Stimulated activated CD8-positive, alpha-beta memory T cell treated with anti-CD3 and anti-CD28 coated beads, Interleukin-7, amount 100 ng/mL, for 1 hour (primary cell): ENCODE measurements around the gene TRA2B.
A peak's percentile ranks its signal among the peaks of the same experiment; 100 is the strongest.

ENCODE experiments used
- DNase-seq, 2 donors: peaks; one replicate each; pipeline ENCODE4 v3.0.0-alpha.2; 2020; ENCODE audit warnings: low read depth in 2 of 2

Gene TRA2B

DNA sequence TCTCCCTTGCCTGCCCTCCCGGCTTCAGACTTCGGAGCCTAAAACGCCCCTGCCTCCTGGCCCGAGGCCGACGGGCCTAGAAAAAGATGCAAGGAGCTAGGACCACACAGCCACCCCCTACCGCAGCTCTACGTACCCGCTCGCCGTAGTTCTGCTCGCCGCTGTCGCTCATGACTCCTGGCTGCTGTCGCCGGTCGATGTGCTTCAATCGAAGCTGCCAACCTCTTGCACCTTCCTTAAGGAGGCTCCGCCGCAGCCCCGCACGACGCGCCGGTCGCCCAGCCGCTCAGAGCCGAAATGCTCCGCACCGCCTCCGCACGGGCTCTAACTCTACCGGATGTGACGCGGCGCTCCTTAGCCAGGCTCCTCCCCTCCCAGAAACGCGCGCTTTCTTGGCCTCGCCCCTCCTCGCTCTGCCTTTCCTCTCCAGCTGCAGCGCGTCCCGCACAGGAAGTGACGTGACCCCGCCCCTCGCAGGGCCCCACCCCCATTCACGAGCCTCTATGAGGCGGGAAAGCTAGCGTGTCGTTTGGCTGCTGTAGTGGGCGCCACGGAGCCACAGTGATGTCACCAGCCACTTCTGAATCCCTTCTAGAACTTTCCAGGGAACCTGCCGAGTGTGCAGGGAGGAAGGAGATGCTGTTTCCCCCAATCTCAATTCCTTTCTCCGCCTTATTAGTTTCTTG is at the start of gene TRA2B:
TSS of gene TRA2B (minus strand) at position 326 of the 686 bp plus-strand sequence. CDS start at position 172, 154 bp downstream.
- DNase-seq, result peak; percentile 97

DNA sequence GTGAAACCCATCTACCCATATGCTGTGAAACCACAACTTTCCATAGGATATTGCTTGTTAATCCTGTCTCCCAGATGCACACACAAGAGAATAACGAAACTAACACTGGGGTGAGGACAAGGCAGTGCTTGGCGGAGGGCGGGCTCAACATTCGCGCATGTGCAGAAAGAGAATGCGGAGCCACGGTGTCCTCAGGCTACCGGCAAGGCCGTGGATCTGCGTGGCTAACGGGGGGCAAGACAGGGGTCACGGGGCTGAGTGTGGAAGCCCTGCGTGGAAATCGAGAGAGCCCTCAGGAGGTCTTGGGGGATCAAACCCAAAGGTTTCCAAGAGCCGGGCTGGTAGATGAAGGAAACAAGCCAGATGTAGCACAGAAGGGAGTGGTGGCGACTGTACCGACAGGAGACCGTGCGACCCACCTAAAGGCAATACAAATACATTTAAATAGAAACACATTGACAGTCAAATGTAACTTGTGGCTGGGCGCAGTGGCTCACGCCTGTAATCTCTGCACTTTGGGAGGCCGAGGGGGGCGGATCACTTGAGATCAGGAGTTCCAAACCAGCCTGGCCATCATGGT is 48.5 kb upstream of the TRA2B start:
- no peak for DNase-seq

DNA sequence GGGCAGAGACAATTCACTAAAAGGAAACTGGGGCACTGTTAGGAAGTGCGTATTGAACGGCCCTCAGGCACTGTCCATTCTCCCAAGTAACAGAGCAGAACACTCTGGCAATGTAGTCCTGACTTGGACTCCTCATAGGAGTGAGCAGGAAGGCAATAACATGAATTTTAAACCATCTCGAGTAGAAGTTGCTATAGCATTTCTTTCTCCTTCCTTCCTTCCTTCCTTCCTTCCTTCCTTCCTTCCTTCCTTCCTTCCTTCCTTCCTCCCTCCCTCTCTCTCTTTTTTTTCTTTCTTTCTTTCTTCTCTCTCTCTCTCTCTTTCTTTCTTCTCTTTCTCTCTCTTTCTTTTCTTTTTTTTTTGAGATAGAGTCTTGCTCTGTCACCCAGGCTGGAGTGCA is 46.4 kb upstream of the TRA2B start:
- no peak for DNase-seq

DNA sequence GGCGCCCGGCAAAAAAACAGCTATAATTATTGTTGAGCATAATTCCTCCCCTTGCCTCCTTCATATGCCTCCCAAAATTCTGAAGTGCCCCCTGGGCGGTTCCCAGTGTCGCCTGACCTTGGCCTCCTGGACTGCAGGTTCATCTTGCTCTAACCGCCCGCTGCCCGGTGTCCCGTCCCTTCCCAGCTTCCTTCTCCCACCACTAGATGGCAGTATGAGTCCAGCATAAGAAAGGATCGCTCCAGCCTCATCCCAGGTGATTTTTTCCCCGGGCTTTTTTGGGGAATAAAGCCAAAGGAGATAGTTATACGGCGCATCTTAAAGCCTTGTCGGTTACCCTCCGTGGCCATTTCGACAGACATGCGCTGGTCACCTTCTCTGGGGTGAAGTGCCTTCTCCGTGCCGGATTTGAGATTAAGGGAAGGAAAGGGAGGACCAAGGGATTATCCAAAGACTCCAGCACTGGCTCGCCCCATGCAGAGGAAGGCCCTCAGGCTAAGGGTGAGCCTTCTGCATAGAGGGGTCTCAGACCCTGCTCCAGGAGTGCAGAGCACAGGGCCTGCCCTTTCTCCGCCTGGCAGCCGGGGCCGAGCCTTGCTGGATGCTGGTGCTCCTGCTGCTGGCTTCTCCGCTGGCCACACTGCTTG is 45.8 kb upstream of the TRA2B start:
- peak in 1 of 2 donors; percentile 27 for DNase-seq

DNA sequence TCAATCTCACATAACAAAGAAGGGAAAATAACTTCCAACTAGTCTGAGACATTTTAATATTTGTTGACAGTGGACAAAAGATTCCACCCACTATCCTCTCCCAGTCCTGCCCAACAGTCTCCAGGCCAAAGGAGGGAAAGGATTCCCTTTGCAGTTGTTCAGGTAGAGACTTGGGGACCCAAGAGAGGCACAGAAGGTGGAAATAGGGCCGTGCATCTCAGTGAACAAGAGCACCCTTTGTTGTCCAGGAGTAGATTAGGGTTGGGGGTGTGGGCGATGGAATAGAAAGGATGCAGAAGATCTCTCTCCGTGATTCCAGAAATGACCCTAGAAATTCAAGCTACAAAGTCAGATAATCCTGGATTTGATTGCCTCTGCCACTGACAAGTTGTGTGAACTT is 44.8 kb upstream of the TRA2B start:
- DNase-seq, result no peak

DNA sequence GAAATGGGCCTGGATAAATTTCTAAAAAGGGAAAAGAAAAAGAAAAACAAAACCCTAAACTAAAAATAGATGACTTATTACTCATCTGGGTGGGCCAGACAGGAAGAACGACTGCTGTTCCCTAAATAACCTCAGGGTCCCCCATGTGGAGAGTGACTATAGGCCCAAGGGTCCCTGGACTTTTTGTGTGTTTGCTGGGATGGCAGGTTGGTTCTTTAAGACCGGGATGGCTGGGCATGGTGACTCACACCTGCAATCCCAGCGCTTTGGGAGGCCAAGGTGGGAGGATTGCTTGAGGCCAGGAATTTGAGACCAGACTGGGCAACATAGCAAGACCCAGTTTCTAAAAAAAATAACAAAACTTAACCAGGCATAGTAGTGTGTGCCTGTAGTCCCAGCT is 43.8 kb upstream of the TRA2B start:
- no peak for DNase-seq

DNA sequence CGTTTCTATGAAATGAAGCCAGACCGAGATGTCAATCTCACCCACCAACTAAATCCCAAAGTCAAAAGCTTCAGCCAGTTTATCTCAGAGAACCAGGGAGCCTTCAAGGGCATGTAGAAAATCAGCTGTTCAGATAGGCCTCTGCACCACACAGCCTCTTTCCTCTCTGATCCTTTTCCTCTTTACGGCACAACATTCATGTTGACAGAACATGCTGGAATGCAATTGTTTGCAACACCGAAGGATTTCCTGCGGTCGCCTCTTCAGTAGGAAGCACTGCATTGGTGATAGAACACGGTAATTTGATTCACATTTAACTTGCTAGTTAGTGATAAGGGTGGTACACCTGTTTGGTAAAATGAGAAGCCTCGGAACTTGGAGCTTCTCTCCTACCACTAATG is 41.9 kb upstream of the TRA2B start:
- DNase-seq, result no peak

DNA sequence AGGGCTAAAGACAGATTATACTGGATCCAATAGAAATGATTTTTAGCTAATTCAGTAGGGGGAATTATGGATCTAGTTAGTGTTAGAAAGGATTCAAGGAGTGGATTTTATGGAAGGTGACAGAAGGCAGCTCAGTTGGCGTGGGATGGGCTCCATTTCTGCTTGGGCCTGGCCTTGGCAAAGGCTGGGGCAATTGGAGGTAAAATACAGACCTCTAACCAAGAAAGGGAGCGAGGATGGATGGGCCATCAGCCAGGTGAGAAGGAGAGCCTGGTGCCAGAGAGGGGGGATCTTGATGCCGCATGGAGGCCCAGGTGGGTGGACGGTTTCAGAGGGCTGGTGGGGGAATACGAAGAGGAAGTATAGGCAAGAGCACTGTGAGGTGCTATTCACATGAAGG is 40.7 kb upstream of the TRA2B start:
- DNase-seq, result no peak

DNA sequence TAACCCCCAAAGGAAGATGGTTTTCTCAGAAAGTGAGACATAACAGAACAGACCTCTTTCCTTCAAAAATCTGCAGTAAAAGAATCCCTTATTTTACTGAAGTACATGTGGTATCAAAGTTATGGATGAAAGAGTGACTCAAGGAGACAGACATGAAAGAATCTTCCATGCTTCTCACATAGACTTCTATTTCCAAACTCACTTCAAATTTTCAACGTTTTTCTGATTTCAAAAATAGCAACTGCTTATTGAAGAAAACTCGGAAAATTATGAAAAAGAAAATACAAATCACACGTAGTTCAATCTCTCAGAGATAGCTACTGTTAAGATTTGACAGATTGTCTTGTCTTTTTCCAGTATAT is 39.8 kb upstream of the TRA2B start:
- no peak for DNase-seq

DNA sequence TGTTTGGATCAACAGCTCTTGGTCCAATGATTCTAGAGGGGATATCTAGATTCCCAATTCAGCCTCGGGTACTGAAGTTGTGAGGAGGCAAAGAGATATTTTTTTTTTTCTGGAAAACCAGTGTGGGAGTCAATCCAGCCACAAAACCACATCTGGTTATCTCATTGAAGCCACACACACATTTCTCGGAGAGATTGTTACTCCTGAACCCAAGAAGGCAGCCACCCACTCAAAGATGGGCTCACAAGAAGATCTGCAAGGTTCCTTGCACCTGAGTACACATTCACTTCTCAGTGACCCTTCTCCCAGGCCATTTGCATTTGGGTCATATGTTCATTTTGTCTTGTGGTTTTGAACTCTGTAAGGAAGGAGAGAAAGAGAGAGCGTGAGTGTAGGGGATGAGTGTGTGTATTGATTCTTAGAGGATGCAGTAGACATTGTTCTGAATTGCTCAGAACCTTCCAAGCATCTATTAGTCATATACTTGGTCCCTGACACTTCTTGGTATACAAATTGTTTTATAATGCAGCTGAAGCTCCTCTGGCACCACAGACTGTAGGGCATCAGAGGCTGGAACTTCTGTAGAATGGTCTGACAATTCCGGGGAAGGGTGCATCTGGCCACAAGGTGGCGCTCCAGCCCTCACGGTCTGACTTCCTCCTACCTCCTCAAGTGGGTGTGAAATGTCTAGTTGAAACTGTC is 39.3 kb upstream of the TRA2B start:
- DNase-seq, result peak; percentile 63 to 75

DNA sequence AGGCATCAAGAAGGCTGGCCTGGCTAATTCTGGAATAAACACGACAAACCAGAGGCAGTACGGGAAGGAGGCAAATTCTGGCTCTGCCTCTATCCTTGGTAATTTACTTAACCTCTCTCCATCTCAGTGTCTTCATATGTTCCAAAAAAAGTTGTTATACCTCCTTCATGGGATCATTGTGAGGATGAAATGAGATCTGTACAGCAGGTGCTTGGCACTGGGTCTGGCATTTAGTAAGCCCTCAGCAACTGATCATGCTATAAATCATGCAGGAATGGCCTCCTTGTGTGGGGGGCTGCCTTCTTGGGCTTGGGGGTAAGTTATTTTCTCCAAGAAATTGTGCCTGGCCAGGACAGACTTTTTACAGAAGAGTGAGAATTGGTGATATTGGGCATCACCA is 38.3 kb upstream of the TRA2B start:
- DNase-seq, result no peak

DNA sequence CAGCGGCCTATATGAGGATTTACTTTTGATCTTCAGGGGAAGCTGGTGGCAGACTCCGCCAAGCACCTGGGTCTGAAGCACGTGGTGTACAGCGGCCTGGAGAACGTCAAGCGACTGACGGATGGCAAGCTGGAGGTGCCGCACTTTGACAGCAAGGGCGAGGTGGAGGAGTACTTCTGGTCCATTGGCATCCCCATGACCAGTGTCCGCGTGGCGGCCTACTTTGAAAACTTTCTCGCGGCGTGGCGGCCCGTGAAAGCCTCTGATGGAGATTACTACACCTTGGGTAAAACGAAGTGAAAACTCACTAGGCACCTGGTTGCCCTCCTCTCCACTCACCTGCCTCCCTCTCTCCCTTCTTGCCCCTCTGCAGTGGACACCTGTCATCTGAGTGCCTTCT is 33.8 kb upstream of the TRA2B start:
- DNase-seq, result no peak

DNA sequence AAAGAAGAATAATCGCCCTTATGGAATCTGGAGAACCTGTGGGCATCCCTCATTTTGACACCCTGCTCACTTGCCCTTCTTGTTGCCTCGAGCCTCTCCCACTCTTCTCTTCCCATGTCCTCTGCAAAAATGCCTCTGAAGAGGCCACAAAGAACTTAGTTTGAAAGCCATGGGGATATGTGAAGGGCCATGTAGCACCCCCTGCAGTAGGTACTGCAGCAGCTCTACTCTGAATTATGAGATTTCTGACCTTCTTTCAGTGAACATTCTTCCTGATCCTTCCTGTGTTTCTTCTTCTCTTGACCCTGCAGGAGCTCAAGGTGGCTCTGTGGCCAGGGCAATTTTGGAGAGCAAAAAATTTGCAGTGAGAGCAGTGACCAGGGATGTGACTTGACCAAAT is 30.4 kb upstream of the TRA2B start:
- no peak for DNase-seq

DNA sequence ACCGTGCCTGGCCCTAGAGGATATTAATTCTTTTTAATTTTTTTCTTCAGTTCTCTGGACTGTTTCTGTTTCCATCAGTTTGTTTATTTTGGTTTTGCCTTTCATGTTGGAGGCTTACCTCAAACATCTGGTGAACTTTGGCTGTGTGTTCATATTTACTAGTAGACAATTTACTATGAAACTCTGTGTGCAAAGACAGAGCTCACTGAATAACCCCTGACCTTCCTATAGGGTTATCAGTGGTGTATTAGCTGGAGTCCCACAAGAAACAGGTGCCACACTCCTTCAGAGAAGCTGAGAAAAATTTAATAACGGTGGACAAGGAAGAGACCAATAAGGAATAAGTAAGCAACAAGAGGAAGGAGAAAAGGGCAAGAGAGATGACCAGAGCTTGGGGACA is 28.8 kb upstream of the TRA2B start:
- DNase-seq, result no peak

DNA sequence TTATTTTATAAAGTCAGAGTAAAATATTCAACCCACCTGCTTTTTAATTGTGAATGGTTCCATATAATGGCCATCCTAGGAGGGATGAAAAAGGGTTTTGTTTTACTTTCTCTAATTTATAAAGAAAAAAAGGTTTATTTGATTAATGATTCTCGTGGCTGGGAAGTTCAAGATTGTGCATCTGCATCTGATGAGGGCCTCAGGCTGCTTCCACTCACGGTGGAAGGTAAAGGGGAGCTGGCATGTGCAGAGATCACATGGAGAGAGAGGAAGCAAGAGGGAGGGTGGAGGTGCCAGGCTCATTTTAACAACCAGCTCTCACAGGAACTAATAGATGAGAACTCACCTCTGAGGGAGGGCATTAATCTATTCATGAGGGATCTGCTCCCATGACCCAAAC is 27.7 kb upstream of the TRA2B start:
- no peak for DNase-seq

DNA sequence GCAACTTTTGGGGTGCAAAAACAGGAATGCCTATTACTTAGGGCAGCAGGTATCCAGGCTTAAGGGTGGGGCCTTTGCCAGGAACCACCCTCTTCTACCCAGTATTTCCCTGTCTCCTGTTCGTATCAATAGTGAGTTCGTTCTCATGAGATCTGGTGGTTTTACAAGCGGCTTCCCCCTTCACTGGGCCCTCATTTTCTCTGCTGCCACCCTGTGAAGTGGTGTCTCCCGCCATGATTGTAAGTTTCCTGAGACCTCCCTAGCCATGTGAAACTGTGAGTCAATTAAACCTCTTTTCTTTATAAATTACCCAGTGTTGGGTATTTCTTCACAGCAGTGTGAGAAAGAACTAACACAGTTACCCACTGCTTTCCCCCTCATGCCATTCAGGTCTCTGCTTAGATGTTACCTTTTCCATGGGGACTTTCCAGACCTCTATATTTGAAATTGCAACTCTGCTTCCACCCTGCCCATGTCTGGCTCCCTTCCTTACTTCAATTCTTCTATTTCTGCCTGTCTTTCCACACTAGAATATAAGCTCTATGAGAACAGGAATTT is 23.9 kb upstream of the TRA2B start:
- no peak for DNase-seq

DNA sequence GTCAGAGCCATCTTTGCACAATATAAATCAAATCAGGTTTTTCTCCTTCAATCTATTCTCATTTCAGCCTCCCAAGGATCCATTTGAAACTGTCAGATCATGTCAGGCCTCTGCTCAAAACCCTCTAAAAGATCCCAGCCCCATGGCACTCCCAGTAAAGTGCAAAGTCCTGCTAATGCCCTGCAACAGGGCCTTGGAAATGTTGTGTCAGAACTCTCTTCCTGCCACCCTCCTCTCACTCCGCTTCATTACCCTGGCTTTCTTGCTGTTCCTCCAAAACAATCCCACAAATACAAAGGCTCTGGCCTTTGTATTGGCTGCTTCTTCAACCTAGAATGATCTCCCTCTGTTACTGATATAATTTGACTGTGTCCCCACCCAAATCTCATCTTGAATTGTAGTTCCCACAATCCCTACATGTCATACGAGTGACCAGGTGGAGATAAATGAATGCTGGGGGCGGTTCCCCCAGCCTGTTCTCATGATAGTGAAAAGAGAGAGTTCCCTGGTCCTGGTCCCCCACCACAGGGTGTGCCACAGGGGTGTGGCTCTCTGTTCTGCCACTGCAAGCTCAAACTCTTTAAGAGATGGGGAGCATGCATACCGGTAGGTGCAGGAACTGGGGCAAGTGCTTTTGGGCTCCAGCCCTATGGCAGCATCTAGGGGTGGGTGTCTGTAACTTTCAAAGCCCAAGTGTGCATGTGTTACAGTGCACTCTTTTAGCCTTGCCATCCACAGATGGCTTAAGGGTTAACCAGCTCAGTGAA is 22.9 kb upstream of the TRA2B start:
- DNase-seq, result no peak

DNA sequence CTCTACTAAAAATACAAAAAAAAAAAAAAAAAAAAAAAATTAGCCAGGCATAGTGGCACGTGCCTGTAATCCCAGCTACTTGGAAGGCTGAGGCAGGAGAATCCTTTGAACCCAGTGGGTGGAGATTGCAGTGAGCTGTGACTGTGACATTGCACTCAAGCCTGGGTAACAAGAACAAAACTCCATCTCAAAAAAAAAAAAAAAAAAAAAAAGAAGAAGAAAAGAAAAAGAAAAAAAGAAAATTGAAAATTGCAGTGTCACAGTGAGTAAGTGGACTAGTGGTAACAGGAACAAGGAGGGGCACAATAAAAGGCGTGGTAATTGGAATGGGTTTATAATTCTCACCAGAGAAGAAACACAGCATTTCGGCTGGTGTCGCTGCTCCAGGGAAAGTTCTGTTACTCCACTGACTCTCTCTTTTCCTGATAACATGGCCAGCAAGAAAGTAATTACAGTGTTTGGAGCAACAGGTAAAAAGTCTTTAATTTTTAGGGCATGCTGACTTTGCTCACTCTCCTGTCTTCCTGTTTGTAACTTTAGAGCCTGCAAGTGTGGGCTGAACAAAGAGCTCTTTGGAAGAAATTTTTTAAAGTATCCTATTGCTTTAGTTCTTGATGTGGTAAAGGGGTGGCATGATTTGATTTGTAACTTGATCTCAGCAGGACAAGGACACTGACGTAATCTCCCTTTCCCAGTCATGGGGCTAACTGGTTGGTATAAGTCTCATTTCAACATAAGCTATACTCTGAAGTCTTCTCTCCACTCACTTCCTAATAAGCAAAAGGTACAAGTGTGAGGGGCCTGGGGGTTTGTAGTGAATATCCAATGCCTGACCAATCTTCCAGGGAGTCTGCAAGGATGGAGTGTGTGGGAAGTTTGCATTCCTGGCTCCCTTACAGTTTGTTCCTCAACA is 22.1 kb upstream of the TRA2B start:
- DNase-seq, result no peak

DNA sequence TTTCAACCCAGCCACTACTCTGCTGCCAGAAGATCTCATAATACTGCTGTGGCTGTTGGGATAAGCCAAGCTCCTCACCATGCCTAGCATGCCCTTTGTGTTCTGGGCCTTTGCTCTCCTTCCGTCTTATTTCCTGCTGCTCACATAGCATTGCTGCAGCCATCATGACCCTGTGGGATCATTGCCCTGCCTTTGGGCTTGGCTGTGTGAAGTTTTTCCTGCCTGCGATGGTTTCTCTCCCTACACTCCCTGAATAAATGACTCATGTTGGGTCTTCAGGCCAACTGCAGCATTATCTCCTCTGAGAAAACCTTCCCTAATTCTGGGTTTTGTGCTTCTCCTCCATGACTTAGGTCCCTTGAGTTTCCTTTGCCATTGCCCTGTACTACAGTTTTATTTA is 20.8 kb upstream of the TRA2B start:
- no peak for DNase-seq

DNA sequence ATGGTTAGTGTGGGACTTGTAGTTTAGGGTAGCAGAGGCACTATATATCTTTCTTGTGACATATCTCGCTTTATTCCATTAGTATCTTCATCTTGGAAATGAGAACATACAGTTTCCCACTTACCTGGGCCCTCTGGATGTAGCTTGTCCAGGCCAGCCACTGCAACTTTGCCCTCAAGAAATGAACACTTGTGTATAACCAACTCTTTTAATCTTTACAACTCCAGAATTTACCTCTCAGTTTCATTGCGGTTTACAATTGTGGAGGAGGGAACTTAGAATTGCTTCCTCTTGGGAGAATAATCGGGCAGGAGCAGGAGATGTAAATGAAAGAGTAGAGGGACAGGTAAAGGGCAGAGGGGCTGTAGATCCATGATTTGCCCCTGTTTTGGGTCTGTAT is 18.4 kb upstream of the TRA2B start:
- no peak for DNase-seq

DNA sequence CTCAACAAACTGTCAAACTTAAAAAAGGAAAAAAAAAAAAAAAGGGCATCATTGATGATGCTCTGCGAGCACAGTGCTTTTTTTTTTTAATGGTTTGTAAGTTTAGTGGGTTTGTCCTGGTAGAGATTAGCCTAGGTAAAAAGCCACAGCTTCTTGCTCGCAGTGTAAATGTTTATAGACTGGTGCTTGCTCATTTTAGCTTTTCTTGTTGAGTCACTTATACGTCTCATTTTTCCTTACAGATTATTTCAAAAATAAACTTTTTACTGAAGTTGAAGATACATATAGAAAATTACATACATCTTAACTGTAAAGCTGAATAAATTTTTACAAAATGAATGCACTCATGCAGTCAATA is 16.5 kb upstream of the TRA2B start:
- DNase-seq, result no peak
